Activated CD4-positive, CD25-positive, alpha-beta regulatory T cell treated with anti-CD3 and anti-CD28 coated beads, Interleukin-2, amount 50 U/mL, for 24 hours (primary cell): ENCODE results near the gene UROC1.

ENCODE experiments used
- ATAC-seq, 2 donors: fragments of 150-1000 bp; cut with Tn5 transposase; one replicate each; pipeline ENCODE4 v1.10.0; 2021; ENCODE audit warnings: mild to moderate bottlenecking in 1 of 2, moderate library complexity in 1 of 2

Gene UROC1

GRCh38 chr3:126439346-126439967, 78.1 kb downstream of the UROC1 start:
- ATAC-seq, result no peak

GRCh38 chr3:126438746-126439145, 78.8 kb downstream of the UROC1 start:
- ATAC-seq, result no peak

- ATAC-seq, result no peak
These were observed 79.4 kb downstream of the UROC1 start for GRCh38 chr3:126438186-126438585.

GRCh38 chr3:126436826-126437717, 80.5 kb downstream of the UROC1 start:
- no peak for ATAC-seq

- no peak for ATAC-seq
These were observed 81.9 kb downstream of the UROC1 start for GRCh38 chr3:126435456-126436315.

- no peak for ATAC-seq
These were observed 82.6 kb downstream of the UROC1 start for GRCh38 chr3:126434931-126435411.

- no peak for ATAC-seq
These were observed 83.3 kb downstream of the UROC1 start for GRCh38 chr3:126434264-126434590.

- ATAC-seq, result no peak
These were observed 83.9 kb downstream of the UROC1 start for GRCh38 chr3:126433496-126434263.

GRCh38 chr3:126433105-126433430, 84.5 kb downstream of the UROC1 start:
- no peak for ATAC-seq

GRCh38 chr3:126432361-126433104, 85.0 kb downstream of the UROC1 start:
- ATAC-seq, result no peak
